Parathyroid adenoma (tissue), 2 donors: ENCODE measurements around the gene ATP6V1C2.

Experiments used
- H2AFZ ChIP-seq: fragments of 300-600 bp; sonication (generic); one replicate; pipeline ENCODE4 v1.7.0; 2017; ENCODE audit warnings: antibody characterized with exemption, mild to moderate bottlenecking
- H3K27ac ChIP-seq: fragments of 300-600 bp; sonication (generic); one replicate; pipeline ENCODE4 v1.7.0; 2017
- H3K27me3 ChIP-seq: fragments of 300-600 bp; sonication (generic); one replicate; pipeline ENCODE4 v1.7.0; 2017; ENCODE audit warnings: low read length; ENCODE audit not compliant: control insufficient read depth, insufficient read depth
- H3K36me3 ChIP-seq: fragments of 300-600 bp; sonication (generic); one replicate; pipeline ENCODE4 v1.7.0; 2017; ENCODE audit warnings: low read length; ENCODE audit not compliant: control insufficient read depth, insufficient read depth
- H3K4me1 ChIP-seq: fragments of 300-600 bp; sonication (generic); one replicate; pipeline ENCODE4 v1.7.0; 2017; ENCODE audit warnings: control low read depth
- H3K4me2 ChIP-seq: fragments of 300-600 bp; sonication (generic); one replicate; pipeline ENCODE4 v1.7.0; 2017; ENCODE audit warnings: low read length
- H3K4me3 ChIP-seq: fragments of 300-600 bp; sonication (generic); one replicate; pipeline ENCODE4 v1.7.0; 2017; ENCODE audit warnings: low read depth, low read length
- H3K79me2 ChIP-seq: fragments of 300-600 bp; sonication (generic); one replicate; pipeline ENCODE4 v1.7.0; 2017; ENCODE audit warnings: control low read depth
- H3K9ac ChIP-seq: fragments of 300-600 bp; sonication (generic); one replicate; pipeline ENCODE4 v1.7.0; 2017; ENCODE audit warnings: mild to moderate bottlenecking
- H3K9me3 ChIP-seq: fragments of 300-600 bp; sonication (generic); one replicate; pipeline ENCODE4 v1.7.0; 2017; ENCODE audit warnings: low read length; ENCODE audit not compliant: control insufficient read depth
- TF ChIP-seq, protein P1 (sequence below): fragments of 300-600 bp; sonication (generic); IDR thresholded peaks from one replicate; pipeline ENCODE4 v1.7.0; 2017; ENCODE audit warnings: antibody characterized with exemption, mild to moderate bottlenecking
- donor health status: primary hyperparathyroidism.

ATP6V1C2 gene

GRCh38 chr2:10788855-10789254 is 67.4 kb downstream of the ATP6V1C2 start:
- Histone ChIP-seq H3K79me2 (peaks cover 2% of the 10 kb centered on the region), H3K4me2 (no peak overlapping the region), H3K36me3 (no peaks in the 10 kb centered on the region), H3K27ac (no peak overlapping the region), H3K4me3 (no peak overlapping the region), H3K9ac (no peak overlapping the region), H3K9me3 (no peaks in the 10 kb centered on the region), H3K4me1 (peaks cover 6% of the 10 kb centered on the region), H3K27me3 (no peaks in the 10 kb centered on the region), H2AFZ (no peak overlapping the region)
- TF ChIP-seq, protein P1, sequence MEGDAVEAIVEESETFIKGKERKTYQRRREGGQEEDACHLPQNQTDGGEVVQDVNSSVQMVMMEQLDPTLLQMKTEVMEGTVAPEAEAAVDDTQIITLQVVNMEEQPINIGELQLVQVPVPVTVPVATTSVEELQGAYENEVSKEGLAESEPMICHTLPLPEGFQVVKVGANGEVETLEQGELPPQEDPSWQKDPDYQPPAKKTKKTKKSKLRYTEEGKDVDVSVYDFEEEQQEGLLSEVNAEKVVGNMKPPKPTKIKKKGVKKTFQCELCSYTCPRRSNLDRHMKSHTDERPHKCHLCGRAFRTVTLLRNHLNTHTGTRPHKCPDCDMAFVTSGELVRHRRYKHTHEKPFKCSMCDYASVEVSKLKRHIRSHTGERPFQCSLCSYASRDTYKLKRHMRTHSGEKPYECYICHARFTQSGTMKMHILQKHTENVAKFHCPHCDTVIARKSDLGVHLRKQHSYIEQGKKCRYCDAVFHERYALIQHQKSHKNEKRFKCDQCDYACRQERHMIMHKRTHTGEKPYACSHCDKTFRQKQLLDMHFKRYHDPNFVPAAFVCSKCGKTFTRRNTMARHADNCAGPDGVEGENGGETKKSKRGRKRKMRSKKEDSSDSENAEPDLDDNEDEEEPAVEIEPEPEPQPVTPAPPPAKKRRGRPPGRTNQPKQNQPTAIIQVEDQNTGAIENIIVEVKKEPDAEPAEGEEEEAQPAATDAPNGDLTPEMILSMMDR, result no peak

- Histone ChIP-seq H3K4me3 (no peak overlapping the region), H2AFZ (no peak overlapping the region), H3K36me3 (no peaks in the 10 kb centered on the region), H3K79me2 (peaks cover 2% of the 10 kb centered on the region), H3K27ac (no peak overlapping the region), H3K9me3 (no peaks in the 10 kb centered on the region), H3K27me3 (no peaks in the 10 kb centered on the region), H3K4me1 (no peaks in the 10 kb centered on the region), H3K9ac (no peak overlapping the region), H3K4me2 (no peak overlapping the region)
- TF ChIP-seq, protein P1, result no peak
Measured at GRCh38 chr2:10790228-10790973, 69.0 kb downstream of the ATP6V1C2 start.

DNA sequence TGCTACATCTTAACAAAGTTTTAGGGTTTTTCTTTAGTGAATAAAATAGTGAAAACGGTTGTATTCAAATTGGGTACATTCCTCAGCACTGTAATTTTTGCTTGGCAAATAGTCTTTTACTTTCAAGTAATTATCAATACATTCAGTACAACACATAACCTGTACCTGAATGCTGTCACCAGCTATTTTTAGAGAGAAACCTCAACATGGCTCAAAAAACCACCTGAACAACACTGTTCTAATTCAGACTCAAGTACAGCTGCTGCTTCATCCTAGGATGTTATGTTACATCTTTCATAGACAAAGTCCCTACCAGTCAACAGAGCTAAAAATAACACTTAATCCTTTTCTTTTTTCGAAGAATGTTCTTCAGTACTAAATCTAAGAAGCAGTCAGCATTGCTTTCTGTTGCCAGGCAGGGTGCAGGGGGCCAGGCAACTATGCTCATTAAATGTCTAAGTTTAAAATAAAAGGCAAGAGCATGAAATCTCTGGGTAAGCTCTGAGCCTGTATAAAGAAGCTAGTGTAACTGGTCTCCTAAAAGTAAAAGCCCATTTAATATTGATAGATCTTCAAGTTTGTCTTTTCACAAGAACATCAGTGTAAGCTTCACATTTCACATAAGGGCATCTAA is 70.7 kb downstream of the ATP6V1C2 start:
- no peak overlapping the region for H3K27ac ChIP-seq
- no peak overlapping the region for H3K4me2 ChIP-seq
- H3K4me3 ChIP-seq, result no peak overlapping the region
- H3K79me2 ChIP-seq, result peaks cover 2% of the 10 kb centered on the region
- H3K27me3 ChIP-seq, result no peaks in the 10 kb centered on the region
- H3K9me3 ChIP-seq, result no peaks in the 10 kb centered on the region
- H3K4me1 ChIP-seq, result no peaks in the 10 kb centered on the region
- H3K36me3 ChIP-seq, result no peaks in the 10 kb centered on the region
- no peak overlapping the region for H3K9ac ChIP-seq
- TF ChIP-seq, protein P1, result no peak
- H2AFZ ChIP-seq, result no peak overlapping the region

GRCh38 chr2:10792660-10793400 is 71.4 kb downstream of the ATP6V1C2 start:
- Histone ChIP-seq H3K4me1 (no peaks in the 10 kb centered on the region), H2AFZ (no peak overlapping the region), H3K36me3 (no peaks in the 10 kb centered on the region), H3K9ac (no peak overlapping the region), H3K79me2 (peaks cover 2% of the 10 kb centered on the region), H3K27me3 (no peaks in the 10 kb centered on the region), H3K27ac (no peak overlapping the region), H3K4me2 (no peak overlapping the region), H3K9me3 (no peaks in the 10 kb centered on the region), H3K4me3 (no peak overlapping the region)
- TF ChIP-seq, protein P1, result no peak
